T follicular helper cell (primary cell): ENCODE measurements around the gene GAS2L1.

Source experiments
- DNase-seq: peaks from one replicate; pipeline ENCODE4 v3.0.0-alpha.2; 2020; ENCODE audit warnings: low read depth

The GAS2L1 gene

GRCh38 chr22:29275167-29275566 lies 31.3 kb upstream of the GAS2L1 start:
- no peak for DNase-seq

GRCh38 chr22:29275819-29276565 lies 30.5 kb upstream of the GAS2L1 start:
- DNase-seq, result no peak

- DNase-seq, result no peak
These were observed 28.5 kb upstream of the GAS2L1 start for GRCh38 chr22:29277927-29278326.

GRCh38 chr22:29284196-29284595 lies 22.3 kb upstream of the GAS2L1 start:
- DNase-seq, result no peak

GRCh38 chr22:29288837-29289236 lies 17.6 kb upstream of the GAS2L1 start:
- DNase-seq, result no peak

GRCh38 chr22:29290061-29290460 lies 16.4 kb upstream of the GAS2L1 start:
- DNase-seq, result no peak

- DNase-seq, result no peak
These were observed 15.2 kb upstream of the GAS2L1 start for GRCh38 chr22:29291215-29291614.

GRCh38 chr22:29292379-29292778 lies 14.1 kb upstream of the GAS2L1 start:
- no peak for DNase-seq

GRCh38 chr22:29298641-29299040 lies 7.8 kb upstream of the GAS2L1 start:
- DNase-seq, result no peak

- DNase-seq, result no peak
These were observed 7.1 kb upstream of the GAS2L1 start for GRCh38 chr22:29299136-29299900.

- DNase-seq, result no peak
These were observed 6.0 kb upstream of the GAS2L1 start for GRCh38 chr22:29300467-29300806.

GRCh38 chr22:29300807-29301601 lies 5.4 kb upstream of the GAS2L1 start:
- DNase-seq, result no peak

- no peak for DNase-seq
These were observed 4.6 kb upstream of the GAS2L1 start for GRCh38 chr22:29301716-29302401.

GRCh38 chr22:29302402-29302680 lies 4.1 kb upstream of the GAS2L1 start:
- no peak for DNase-seq

- DNase-seq, result no peak
These were observed 3.6 kb upstream of the GAS2L1 start for GRCh38 chr22:29302681-29303465.

GRCh38 chr22:29305836-29306174 lies 645 bp upstream of the GAS2L1 start:
- DNase-seq, result no peak

GRCh38 chr22:29306835-29307595 lies 565 bp downstream of the GAS2L1 start:
- peak; percentile 22 for DNase-seq

GRCh38 chr22:29307596-29308147 lies 1.2 kb downstream of the GAS2L1 start:
- no peak for DNase-seq

- no peak for DNase-seq
These were observed 1.8 kb downstream of the GAS2L1 start for GRCh38 chr22:29308148-29308790.

- no peak for DNase-seq
These were observed 2.4 kb downstream of the GAS2L1 start for GRCh38 chr22:29308791-29309262.
